Thyroid gland (tissue), 4 donors: ENCODE measurements around the gene ZIC2.

Experiments
- POLR2A ChIP-seq, 2 donors: fragments of 450-650 bp; IDR thresholded peaks; one replicate each; pipeline ENCODE4 v1.6.1; 2017; ENCODE audit warnings: antibody characterized with exemption in 2 of 2, mild to moderate bottlenecking in 2 of 2, moderate library complexity in 1 of 2
- TF ChIP-seq, protein P1 (sequence below), 6 experiments: fragments of 200-600 bp in 3 of 6; fragments of 450-650 bp in 3 of 6; sonication (generic) in 3 of 6; IDR thresholded peaks; one replicate each; pipeline ENCODE4 v1.5.1; 2016 to 2019; ENCODE audit warnings: antibody characterized with exemption in 6 of 6, mild to moderate bottlenecking in 2 of 6, inconsistent platforms in 1 of 6, moderate library complexity in 1 of 6

DNA sequence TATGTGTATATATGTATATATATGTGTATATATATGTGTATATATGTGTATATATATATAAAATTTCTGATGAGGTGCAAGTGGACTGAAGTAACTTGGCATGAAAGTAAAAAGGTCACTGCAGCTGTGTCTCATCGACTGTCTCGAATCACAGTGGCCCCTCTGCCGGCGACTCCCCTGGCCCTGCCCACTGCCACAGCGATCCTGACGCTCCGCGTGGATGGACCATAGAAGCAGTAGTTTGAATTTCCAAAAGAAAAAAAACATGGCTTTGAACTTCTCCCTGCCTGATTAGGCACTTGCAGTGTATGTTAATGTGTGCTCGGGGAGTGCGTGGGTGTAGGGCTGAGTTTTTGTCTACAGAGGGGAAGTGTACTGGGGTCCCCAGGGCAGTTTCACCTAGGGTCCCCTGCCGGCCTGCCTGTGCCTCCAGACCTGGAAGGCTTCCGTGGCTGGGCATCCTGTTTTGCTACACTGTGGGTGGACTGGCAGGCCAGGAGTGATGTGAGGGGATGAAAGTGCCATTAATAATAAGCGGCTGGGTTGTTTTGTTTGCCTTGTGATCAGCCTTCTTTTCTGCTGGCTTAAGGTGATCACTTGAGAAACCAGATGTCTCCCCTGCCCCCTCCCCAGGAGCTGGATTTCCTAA is 20.8 kb upstream of the ZIC2 start:
- TF ChIP-seq, protein P1, sequence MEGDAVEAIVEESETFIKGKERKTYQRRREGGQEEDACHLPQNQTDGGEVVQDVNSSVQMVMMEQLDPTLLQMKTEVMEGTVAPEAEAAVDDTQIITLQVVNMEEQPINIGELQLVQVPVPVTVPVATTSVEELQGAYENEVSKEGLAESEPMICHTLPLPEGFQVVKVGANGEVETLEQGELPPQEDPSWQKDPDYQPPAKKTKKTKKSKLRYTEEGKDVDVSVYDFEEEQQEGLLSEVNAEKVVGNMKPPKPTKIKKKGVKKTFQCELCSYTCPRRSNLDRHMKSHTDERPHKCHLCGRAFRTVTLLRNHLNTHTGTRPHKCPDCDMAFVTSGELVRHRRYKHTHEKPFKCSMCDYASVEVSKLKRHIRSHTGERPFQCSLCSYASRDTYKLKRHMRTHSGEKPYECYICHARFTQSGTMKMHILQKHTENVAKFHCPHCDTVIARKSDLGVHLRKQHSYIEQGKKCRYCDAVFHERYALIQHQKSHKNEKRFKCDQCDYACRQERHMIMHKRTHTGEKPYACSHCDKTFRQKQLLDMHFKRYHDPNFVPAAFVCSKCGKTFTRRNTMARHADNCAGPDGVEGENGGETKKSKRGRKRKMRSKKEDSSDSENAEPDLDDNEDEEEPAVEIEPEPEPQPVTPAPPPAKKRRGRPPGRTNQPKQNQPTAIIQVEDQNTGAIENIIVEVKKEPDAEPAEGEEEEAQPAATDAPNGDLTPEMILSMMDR (IDR thresholded peaks at IDR 0.05) = no peak
- TF ChIP-seq POLR2A (IDR thresholded peaks at IDR 0.05) = no peak
